ENCODE data around the gene TMEM179.

DNA sequence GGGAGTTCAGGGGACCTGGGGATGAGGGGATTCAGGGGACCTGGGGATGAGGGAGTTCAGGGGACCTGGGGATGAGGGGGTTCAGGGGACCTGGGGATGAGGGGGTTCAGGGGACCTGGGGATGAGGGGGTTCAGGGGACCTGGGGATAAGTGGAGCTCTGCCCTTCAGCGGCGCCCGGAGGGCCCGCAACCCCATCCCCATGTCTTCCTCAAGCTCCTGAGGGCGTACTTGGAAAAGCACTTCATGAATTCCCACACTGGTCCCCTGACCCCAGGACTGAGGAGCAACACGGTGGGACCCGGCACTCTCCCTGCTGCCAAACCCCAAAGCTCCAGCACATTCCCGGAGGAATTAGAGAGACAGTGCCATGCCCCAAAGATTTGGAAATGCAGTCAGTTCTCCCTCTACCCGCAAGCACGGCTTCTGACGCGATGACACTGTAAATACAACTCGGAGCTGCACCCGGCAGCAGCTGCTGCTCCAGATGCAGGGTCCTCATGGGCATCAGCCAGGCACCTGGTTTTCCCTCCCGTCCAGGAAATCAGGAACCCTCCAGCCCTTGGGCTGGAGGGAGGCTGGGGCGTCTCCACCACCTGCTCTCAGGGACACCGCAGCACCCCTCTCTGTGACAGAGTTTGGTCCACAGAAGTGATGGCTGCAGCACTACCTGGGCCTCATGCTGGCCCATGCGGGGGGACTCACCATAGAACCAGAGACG is 57.8 kb downstream of the TMEM179 start:
- TF ChIP-seq POLR2AphosphoS5 (IDR thresholded peaks at IDR 0.05; ENCODE audit: borderline replicate concordance, low read depth, low read length): no peak
- no peak for TF ChIP-seq EZH2 (IDR thresholded peaks at IDR 0.05)
- no peak for TF ChIP-seq FOXP2 (optimal IDR thresholded peaks at IDR 0.05; ENCODE audit: control extremely low read depth, extremely low read length, insufficient read depth)
